HepG2 (cell line): ENCODE measurements around the gene DPP3. TPM values are rescaled to one million over a fixed set of nuclear protein-coding genes. Genes with fewer than 3 reads are reported as not detected.

Source experiments
- ARNT ChIP-seq: fragments of 450-650 bp; IDR thresholded peaks from 2 replicates; pipeline ENCODE4 v1.6.1; 2017
- BRCA1 ChIP-seq: sonication (generic); formaldehyde crosslinking; IDR thresholded peaks from 2 replicates; pipeline ENCODE4 v1.4.0; 2020; ENCODE audit warnings: missing genetic modification reagents
- LRRFIP1 ChIP-seq: sonication (generic); formaldehyde crosslinking; conservative IDR thresholded peaks from 2 replicates; pipeline ENCODE4 v1.4.0; 2020; ENCODE audit warnings: missing genetic modification reagents
- MAFF ChIP-seq: IDR thresholded peaks from 2 replicates; pipeline ENCODE4 v1.6.1; 2011; ENCODE audit warnings: low read depth, low read length, improper control_type of control experiment
- MZF1 ChIP-seq: sonication (generic); formaldehyde crosslinking; IDR thresholded peaks from 2 replicates; pipeline ENCODE4 v1.8.1; 2023; ENCODE audit warnings: mild to moderate bottlenecking, missing genetic modification reagents, borderline replicate concordance
- NR2F6 ChIP-seq, 2 experiments: IDR thresholded peaks; 2 replicates each; pipeline ENCODE4 v1.6.1; 2016; ENCODE audit warnings: antibody characterized with exemption in 1 of 2, mild to moderate bottlenecking in 1 of 2
- PHF21A ChIP-seq: sonication (generic); formaldehyde crosslinking; IDR thresholded peaks from 2 replicates; pipeline ENCODE4 v1.5.0; 2020; ENCODE audit warnings: mild to moderate bottlenecking, missing genetic modification reagents
- PLRG1 ChIP-seq: fragments of 450-650 bp; conservative IDR thresholded peaks from 2 replicates; pipeline ENCODE4 v1.6.1; 2016
- PPARG ChIP-seq: conservative IDR thresholded peaks from 2 replicates; pipeline ENCODE4 v1.6.1; 2016; ENCODE audit warnings: missing biosample characterization, missing genetic modification reagents
- RCOR2 ChIP-seq: IDR thresholded peaks from 2 replicates; pipeline ENCODE4 v1.6.1; 2016; ENCODE audit warnings: missing biosample characterization, missing genetic modification reagents
- RFXANK ChIP-seq: IDR thresholded peaks from 2 replicates; pipeline ENCODE4 v1.6.1; 2016
- THAP8 ChIP-seq: sonication (generic); formaldehyde crosslinking; IDR thresholded peaks from 2 replicates; pipeline ENCODE4 v1.5.1; 2020; ENCODE audit warnings: missing genetic modification reagents, mild to moderate bottlenecking, borderline replicate concordance
- ZBTB43 ChIP-seq: sonication (generic); formaldehyde crosslinking; conservative IDR thresholded peaks from 2 replicates; pipeline ENCODE4 v1.4.0; 2020; ENCODE audit warnings: missing genetic modification reagents
- ZBTB7A ChIP-seq: sonication (generic); formaldehyde crosslinking; IDR thresholded peaks from 2 replicates; pipeline ENCODE4 v1.8.0; 2022; ENCODE audit warnings: mild to moderate bottlenecking, missing genetic modification reagents
- ZNF234 ChIP-seq: sonication (generic); formaldehyde crosslinking; conservative IDR thresholded peaks from 2 replicates; pipeline ENCODE4 v1.5.1; 2020; ENCODE audit warnings: mild to moderate bottlenecking, missing genetic modification reagents
- ZNF280B ChIP-seq: sonication (generic); formaldehyde crosslinking; IDR thresholded peaks from 2 replicates; pipeline ENCODE4 v1.5.0; 2020; ENCODE audit warnings: missing genetic modification reagents, mild to moderate bottlenecking, borderline replicate concordance
- ZNF446 ChIP-seq: sonication (generic); formaldehyde crosslinking; IDR thresholded peaks from 2 replicates; pipeline ENCODE4 v1.5.0; 2020; ENCODE audit warnings: mild to moderate bottlenecking, missing genetic modification reagents
- ZNF556 ChIP-seq: sonication (generic); formaldehyde crosslinking; IDR thresholded peaks from 2 replicates; pipeline ENCODE4 v1.4.0; 2020; ENCODE audit warnings: mild to moderate bottlenecking, missing genetic modification reagents, borderline replicate concordance
- ZNF710 ChIP-seq: sonication (generic); formaldehyde crosslinking; IDR thresholded peaks from 2 replicates; pipeline ENCODE4 v1.5.0; 2020; ENCODE audit warnings: mild to moderate bottlenecking, missing genetic modification reagents, borderline replicate concordance
- ZNF772 ChIP-seq: sonication (generic); formaldehyde crosslinking; IDR thresholded peaks from 2 replicates; pipeline ENCODE4 v1.5.0; 2020; ENCODE audit warnings: mild to moderate bottlenecking, missing genetic modification reagents
- ZSCAN22 ChIP-seq: sonication (generic); formaldehyde crosslinking; IDR thresholded peaks from 2 replicates; pipeline ENCODE4 v1.4.0; 2020; ENCODE audit warnings: mild to moderate bottlenecking, missing genetic modification reagents
- ZSCAN31 ChIP-seq: sonication (generic); formaldehyde crosslinking; IDR thresholded peaks from 2 replicates; pipeline ENCODE4 v1.5.0; 2020; ENCODE audit warnings: low read depth, mild to moderate bottlenecking, missing genetic modification reagents
- polyA plus RNA-seq, 8 experiments: library from polyadenylated mRNA; depleted of rRNA in 3 of 8; stranded (reverse) in 7 of 8; unstranded in 1 of 8; fragments of >200 nt; fragmentation: Illumina TruSeq in 4 of 8; extraction: Trizol in 4 of 8; gene quantifications; 2 replicates each; pipeline versions ENCODE4 v1.2.1 to v1.2.3, GENCODE V29; 2011 to 2016; ENCODE audit warnings: low read depth in 4 of 8, missing spikeins in 1 of 8, mixed read lengths in 1 of 8; ENCODE audit not compliant: insufficient read depth in 1 of 8
- total RNA-seq, 5 experiments: library from RNA; depleted of rRNA; stranded (reverse); fragments of >200 nt; fragmentation: Illumina TruSeq; extraction: Trizol; gene quantifications; 2 replicates each; pipeline ENCODE4 v1.2.3, GENCODE V29; 2016; ENCODE audit warnings: low read depth in 1 of 5

Gene DPP3
- total and polyA plus RNA-seq, 2 of the 13 experiments (the other 11 are each of a cell fraction or from before 2014, with no cell fraction given) = 38.4 to 59.8 TPM

GRCh38 chr11:66479394-66480116, 679 bp upstream of the DPP3 start (continued):
- no peak for TF ChIP-seq ZNF710 (CRISPR knock-in tag)
- TF ChIP-seq PPARG (CRISPR knock-in tag) = no peak
- TF ChIP-seq ZBTB43 = no peak
- no peak for TF ChIP-seq ZSCAN31 (CRISPR knock-in tag)
- TF ChIP-seq ZSCAN22 (CRISPR knock-in tag) = 0 out of 2 replicates have a peak, but pooled peaks have one; percentile 57
- no peak for TF ChIP-seq MAFF
- no peak for TF ChIP-seq LRRFIP1
- no peak for TF ChIP-seq RCOR2 (CRISPR knock-in tag)
- no peak for TF ChIP-seq MZF1 (CRISPR knock-in tag)
- no peak for TF ChIP-seq ZNF280B (CRISPR knock-in tag)
- no peak for TF ChIP-seq ZBTB7A
- no peak for TF ChIP-seq PHF21A (CRISPR knock-in tag)
- no peak for TF ChIP-seq RFXANK
- no peak for TF ChIP-seq BRCA1 (CRISPR knock-in tag)
- no peak for TF ChIP-seq ARNT
- peak; percentile 42 for TF ChIP-seq ZNF556
- no peak for TF ChIP-seq NR2F6 (IDR thresholded peaks at IDR 0.05)
- TF ChIP-seq NR2F6 (CRISPR knock-in tag; IDR thresholded peaks at IDR 0.05) = no peak
- TF ChIP-seq ZNF446 (CRISPR knock-in tag) = no peak
- no peak for TF ChIP-seq ZNF234 (CRISPR knock-in tag)
- no peak for TF ChIP-seq THAP8 (CRISPR knock-in tag)
- TF ChIP-seq PLRG1 = no peak
- no peak for TF ChIP-seq ZNF772 (CRISPR knock-in tag)
